Superior temporal gyrus (tissue), 1 donor: ENCODE measurements around the gene EDA.
A peak's percentile ranks its signal among the peaks of the same experiment; 100 is the strongest.
"Not testable (repeated sequence)": the region's sequence is repeated elsewhere in the genome, so short reads cannot be mapped to it uniquely, and the experiment has no call there.

Experiments
- DNase-seq: peaks from one replicate; pipeline ENCODE4 v3.0.0-alpha.2; 2016; ENCODE audit errors: extremely low spot score

The EDA gene

GRCh38 chrX:69746051-69746450, 130.1 kb downstream of the EDA start:
- DNase-seq = no peak

GRCh38 chrX:69748055-69748454, 132.1 kb downstream of the EDA start:
- DNase-seq = no peak

GRCh38 chrX:69759921-69760625, 144.2 kb downstream of the EDA start:
- peak; percentile 75 for DNase-seq

- DNase-seq = no peak
Measured at GRCh38 chrX:69761633-69762032, 145.7 kb downstream of the EDA start.

- no peak for DNase-seq
Measured at GRCh38 chrX:69762340-69762739, 146.4 kb downstream of the EDA start.

- DNase-seq = no peak
Measured at GRCh38 chrX:69793260-69793935, 177.5 kb downstream of the EDA start.

- no peak for DNase-seq
Measured at GRCh38 chrX:69795702-69796101, 179.8 kb downstream of the EDA start.

- no peak for DNase-seq
Measured at GRCh38 chrX:69807400-69807799, 191.5 kb downstream of the EDA start.

GRCh38 chrX:69808375-69808774, 192.5 kb downstream of the EDA start:
- DNase-seq = no peak

- no peak for DNase-seq
Measured at GRCh38 chrX:69813677-69814076, 197.8 kb downstream of the EDA start.

GRCh38 chrX:69815063-69815462, 199.2 kb downstream of the EDA start:
- no peak for DNase-seq

GRCh38 chrX:69815519-69815918, 199.6 kb downstream of the EDA start:
- DNase-seq = no peak

GRCh38 chrX:69844636-69845035, 228.7 kb downstream of the EDA start:
- no peak for DNase-seq

- not testable (repeated sequence) for DNase-seq
Measured at GRCh38 chrX:69859999-69860398, 244.1 kb downstream of the EDA start.

- no peak for DNase-seq
Measured at GRCh38 chrX:69876221-69876620, 260.3 kb downstream of the EDA start.

GRCh38 chrX:69884210-69884609, 268.3 kb downstream of the EDA start:
- no peak for DNase-seq

- no peak for DNase-seq
Measured at GRCh38 chrX:69896046-69896445, 280.1 kb downstream of the EDA start.

GRCh38 chrX:69900491-69900890, 284.6 kb downstream of the EDA start:
- DNase-seq = no peak

GRCh38 chrX:69906447-69906846, 290.5 kb downstream of the EDA start:
- no peak for DNase-seq

GRCh38 chrX:69914781-69915180, 298.9 kb downstream of the EDA start:
- DNase-seq = no peak

GRCh38 chrX:69919749-69920148, 303.8 kb downstream of the EDA start:
- no peak for DNase-seq

GRCh38 chrX:69932323-69932722, 316.4 kb downstream of the EDA start:
- DNase-seq = no peak

GRCh38 chrX:69948276-69948797, 332.4 kb downstream of the EDA start:
- no peak for DNase-seq
